ENCODE measurements around the gene CHRNB4. TPM values are rescaled to one million over a fixed set of nuclear protein-coding genes. Genes with fewer than 3 reads are reported as not detected.

CHRNB4 gene
- total RNA-seq, 1 donor from 2014 or later: not detected

DNA sequence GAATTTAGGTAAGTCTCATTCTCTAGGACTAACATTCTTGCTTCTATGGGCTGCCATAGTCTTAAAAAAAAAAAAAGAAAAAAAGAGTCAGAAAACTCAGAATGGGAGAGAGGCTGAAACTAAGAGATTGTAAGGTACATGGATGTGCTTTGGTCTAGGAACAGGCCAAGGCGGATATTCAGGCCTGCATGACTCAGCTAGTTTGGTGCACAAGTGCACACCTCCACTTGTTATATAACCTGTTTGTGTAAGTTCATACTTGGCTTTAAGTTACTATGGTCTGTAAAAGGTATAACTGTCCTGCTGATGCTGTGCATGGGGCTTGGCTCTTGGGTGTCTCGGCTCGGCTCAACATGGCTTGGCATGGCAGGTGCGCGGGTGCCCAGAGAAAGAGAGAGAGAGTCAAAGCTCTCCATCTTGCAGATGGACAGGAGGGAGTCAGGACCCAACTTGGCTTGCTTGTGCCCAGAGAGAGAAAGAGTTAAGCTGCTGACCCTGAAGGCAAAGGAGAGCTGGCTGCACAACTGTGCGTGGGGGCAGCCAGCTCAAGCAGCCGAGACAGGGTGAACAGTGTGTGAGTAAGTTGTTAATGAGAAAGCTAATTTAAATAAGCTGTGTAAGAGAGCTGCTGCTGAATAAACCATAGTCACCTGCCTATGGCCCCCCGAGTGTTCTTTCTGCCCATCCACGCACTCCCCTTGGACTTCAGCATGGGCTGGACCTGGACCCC is 31.4 kb upstream of the CHRNB4 start:
- TF ChIP-seq, protein P1, sequence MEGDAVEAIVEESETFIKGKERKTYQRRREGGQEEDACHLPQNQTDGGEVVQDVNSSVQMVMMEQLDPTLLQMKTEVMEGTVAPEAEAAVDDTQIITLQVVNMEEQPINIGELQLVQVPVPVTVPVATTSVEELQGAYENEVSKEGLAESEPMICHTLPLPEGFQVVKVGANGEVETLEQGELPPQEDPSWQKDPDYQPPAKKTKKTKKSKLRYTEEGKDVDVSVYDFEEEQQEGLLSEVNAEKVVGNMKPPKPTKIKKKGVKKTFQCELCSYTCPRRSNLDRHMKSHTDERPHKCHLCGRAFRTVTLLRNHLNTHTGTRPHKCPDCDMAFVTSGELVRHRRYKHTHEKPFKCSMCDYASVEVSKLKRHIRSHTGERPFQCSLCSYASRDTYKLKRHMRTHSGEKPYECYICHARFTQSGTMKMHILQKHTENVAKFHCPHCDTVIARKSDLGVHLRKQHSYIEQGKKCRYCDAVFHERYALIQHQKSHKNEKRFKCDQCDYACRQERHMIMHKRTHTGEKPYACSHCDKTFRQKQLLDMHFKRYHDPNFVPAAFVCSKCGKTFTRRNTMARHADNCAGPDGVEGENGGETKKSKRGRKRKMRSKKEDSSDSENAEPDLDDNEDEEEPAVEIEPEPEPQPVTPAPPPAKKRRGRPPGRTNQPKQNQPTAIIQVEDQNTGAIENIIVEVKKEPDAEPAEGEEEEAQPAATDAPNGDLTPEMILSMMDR (IDR thresholded peaks at IDR 0.05; ENCODE audit: borderline replicate concordance): no peak
- no peaks in the 10 kb centered on the region for H3K36me3 ChIP-seq
- no peak overlapping the region for H3K4me3 ChIP-seq
- intact Hi-C loops (cut with micrococcal nuclease): no loop called here
- no peak overlapping the region for H3K27ac ChIP-seq (replicated peaks)
- no peaks in the 10 kb centered on the region for H3K9me3 ChIP-seq (replicated peaks)
- peaks cover 16% of the 10 kb centered on the region for H3K4me1 ChIP-seq
- H3K27me3 ChIP-seq (ENCODE audit: low read depth): no peaks in the 10 kb centered on the region
- DNase-seq: no peak

DNA sequence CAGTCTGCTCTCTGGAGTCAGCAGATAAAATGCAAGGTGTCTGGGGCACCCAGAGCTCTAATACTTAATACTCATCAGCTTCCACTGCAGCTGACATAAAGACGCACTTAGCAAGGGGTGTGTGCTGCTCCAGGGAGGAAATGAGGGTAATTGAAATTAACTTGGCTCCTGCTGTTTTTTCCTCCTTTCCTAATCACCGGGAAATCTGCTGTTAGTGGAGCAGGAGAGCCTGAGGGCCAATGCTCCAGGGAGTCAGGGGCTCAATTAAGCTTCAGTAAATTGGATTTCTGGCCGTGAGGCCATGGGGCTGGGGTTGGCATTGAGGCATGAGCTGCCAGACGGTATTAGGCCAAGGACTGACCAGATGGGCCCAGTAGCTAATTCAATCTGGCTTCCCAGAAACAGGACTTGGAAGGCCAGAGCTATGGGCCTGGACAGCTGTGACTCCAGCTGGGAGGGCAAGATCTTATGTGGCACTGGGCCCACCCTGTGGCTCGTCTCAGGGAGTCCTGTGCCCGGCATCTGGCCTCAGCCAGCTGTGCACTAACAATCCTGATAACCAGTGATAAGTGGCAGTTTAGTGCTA is 30.7 kb upstream of the CHRNB4 start:
- Histone ChIP-seq H3K27me3 (ENCODE audit: low read depth) (no peaks in the 10 kb centered on the region), H3K9me3 (replicated peaks) (no peaks in the 10 kb centered on the region), H3K4me3 (no peak overlapping the region), H3K36me3 (no peaks in the 10 kb centered on the region), H3K4me1 (peaks cover 18% of the 10 kb centered on the region), H3K27ac (replicated peaks) (no peak overlapping the region)
- DNase-seq: no peak
- intact Hi-C loops (cut with micrococcal nuclease): no loop called here
- TF ChIP-seq, protein P1 (IDR thresholded peaks at IDR 0.05; ENCODE audit: borderline replicate concordance): no peak

DNA sequence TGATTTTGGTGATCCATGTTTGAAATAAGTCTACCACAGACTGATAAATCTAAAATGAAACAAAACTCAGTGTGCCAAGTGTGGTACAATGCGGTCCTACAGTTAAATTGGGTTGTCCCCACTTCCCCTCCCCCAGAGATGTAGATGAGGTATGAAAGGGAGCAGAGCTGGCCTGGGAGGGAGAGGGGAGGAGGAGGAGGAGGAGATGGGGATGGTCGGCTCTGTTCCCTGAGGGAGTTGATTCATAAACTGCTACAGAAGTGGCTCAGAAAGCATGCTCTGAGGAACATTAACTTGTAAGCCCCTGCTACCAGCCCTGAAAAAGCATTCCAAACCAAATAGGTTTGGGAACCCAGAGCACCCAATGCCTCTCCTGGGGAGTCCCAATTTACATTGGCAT is 28.0 kb upstream of the CHRNB4 start:
- TF ChIP-seq, protein P1 (IDR thresholded peaks at IDR 0.05; ENCODE audit: borderline replicate concordance): no peak
- Histone ChIP-seq H3K27me3 (ENCODE audit: low read depth) (no peaks in the 10 kb centered on the region), H3K9me3 (replicated peaks) (no peaks in the 10 kb centered on the region), H3K27ac (replicated peaks) (no peak overlapping the region), H3K4me3 (no peak overlapping the region), H3K4me1 (peaks cover 18% of the 10 kb centered on the region), H3K36me3 (no peaks in the 10 kb centered on the region)
- intact Hi-C loops (cut with micrococcal nuclease): no loop called here
- DNase-seq: no peak

DNA sequence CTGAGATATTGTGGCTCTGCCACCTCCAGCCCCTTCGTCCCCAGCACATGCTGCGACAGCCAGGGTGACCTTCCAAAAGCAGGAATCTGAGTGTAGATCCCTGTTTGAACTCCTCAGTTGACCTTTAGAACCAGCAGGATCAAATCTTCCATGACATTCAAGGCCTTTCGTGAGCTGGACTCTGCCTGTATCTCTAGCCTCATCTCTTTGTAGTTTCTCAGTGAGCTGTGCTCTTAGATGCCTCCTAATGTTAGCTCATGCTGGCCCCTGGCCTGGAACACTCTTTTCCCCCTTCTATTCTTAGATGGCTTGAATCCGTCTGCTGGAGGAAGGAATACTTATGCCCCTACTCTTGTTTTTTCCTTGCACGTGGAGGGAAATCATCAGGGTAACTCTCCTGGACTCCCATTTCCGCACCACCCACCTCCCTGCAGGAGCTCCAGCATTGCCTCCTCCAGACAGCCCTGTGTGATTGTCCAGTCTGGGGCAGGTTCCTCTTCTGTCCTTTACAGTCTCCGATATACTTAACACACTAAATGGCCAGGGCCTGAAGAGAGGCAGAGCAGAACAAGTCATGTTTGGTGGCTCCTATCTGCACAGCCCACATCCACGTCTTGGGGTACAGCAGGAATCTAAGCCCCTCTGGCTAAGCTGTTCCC is 26.7 kb upstream of the CHRNB4 start:
- H3K9me3 ChIP-seq (replicated peaks): no peaks in the 10 kb centered on the region
- peaks cover 3% of the 10 kb centered on the region for H3K27me3 ChIP-seq (ENCODE audit: low read depth)
- H3K4me1 ChIP-seq: peaks cover 18% of the 10 kb centered on the region
- no peak overlapping the region for H3K4me3 ChIP-seq
- H3K27ac ChIP-seq (replicated peaks): no peak overlapping the region
- no peaks in the 10 kb centered on the region for H3K36me3 ChIP-seq
- DNase-seq: no peak
- intact Hi-C loops (cut with micrococcal nuclease): no loop called here
- TF ChIP-seq, protein P1 (IDR thresholded peaks at IDR 0.05; ENCODE audit: borderline replicate concordance): no peak

DNA sequence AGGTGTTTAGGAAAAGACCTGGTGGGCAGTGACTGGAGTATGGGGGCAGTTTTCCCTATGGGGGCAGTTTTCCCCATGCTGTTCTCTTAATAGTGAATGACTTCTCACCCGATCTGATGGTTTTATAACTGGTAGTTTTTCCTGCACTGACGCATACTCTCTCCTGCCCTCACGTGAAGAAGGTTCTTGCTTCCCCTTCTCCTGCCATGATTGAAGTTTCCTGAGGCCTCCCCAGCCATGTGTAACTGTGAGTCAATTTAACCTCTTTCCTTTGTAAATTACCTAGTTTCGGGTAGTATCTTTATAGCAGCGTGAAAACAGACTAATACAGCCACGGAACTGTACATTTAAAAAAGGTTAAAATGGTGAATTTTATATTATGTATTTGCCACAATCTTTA is 25.0 kb upstream of the CHRNB4 start:
- TF ChIP-seq, protein P1 (IDR thresholded peaks at IDR 0.05; ENCODE audit: borderline replicate concordance): no peak
- Histone ChIP-seq H3K27ac (replicated peaks) (no peak overlapping the region), H3K27me3 (ENCODE audit: low read depth) (peaks cover 12% of the 10 kb centered on the region), H3K9me3 (replicated peaks) (no peaks in the 10 kb centered on the region), H3K4me3 (no peak overlapping the region), H3K4me1 (peaks cover 10% of the 10 kb centered on the region), H3K36me3 (no peaks in the 10 kb centered on the region)
- no peak for DNase-seq
- intact Hi-C loops (cut with micrococcal nuclease): no loop called here
